GM12801 (cell line): ENCODE measurements around the gene FOXD4L1.
"Not testable (repeated sequence)": the region's sequence is repeated elsewhere in the genome, so short reads cannot be mapped to it uniquely, and the experiment has no call there.

ENCODE experiments used
- CTCF ChIP-seq: IDR thresholded peaks from one replicate; pipeline ENCODE4 v1.5.1; 2011; ENCODE audit warnings: control low read depth; ENCODE audit not compliant: insufficient read length; ENCODE audit errors: extremely low read depth

Gene FOXD4L1

GRCh38 chr2:113498365-113498764 is at the start of gene FOXD4L1:
Gene FOXD4L1, plus strand, starts transcription at chr2:113498665. Its CDS starts 592 bp downstream, at chr2:113499257.
- not testable (repeated sequence) for TF ChIP-seq CTCF
